Measurements from ENCODE around the gene FAH. TPM values are rescaled to one million over a fixed set of nuclear protein-coding genes. Genes with fewer than 3 reads are reported as not detected.
A peak's percentile ranks its signal among the peaks of the same experiment; 100 is the strongest.

FAH gene
- total and polyA plus RNA-seq, 12 donors: 14.5 to 65.1 (median 28.8) TPM

DNA sequence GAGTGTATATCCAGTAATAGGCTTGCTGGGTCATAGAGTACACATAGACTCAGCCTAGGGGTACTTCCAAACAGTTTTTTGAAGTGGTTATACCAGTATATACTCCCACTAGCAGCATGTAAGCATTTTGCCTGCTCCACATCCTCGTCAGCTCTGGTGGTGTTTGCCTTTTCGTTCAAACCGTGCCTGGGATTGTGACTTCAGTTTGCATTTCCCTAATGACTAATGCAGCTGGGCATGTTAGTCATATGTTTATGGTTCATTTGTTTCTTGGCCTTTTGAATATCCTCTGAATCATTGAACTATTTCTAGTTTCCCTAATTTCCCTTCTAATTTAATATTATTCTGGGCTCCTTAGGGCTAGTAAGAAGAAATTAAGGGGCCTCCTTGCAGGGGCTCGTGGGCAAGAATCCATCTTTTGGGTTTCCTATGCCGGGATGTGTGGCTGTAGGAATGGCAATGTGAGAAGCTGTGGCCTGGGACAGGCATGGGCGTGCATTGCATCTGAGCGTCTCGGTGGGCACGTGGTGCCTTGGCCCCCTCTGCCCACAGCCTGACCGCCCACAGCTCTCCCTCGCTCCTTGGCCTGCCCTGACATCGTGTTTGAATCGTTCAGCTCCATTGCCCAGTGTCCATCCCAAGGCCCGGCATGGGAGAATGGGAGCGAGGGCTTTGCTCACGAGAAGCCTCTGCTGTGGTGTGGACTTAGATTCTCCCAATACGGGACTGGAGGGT, 26.4 kb downstream of the FAH start:
- WGBS, 2 donors: 87 to 89% methylated on average over 17 of the region's 17 CpGs
- H3K4me3 ChIP-seq: no peak overlapping the region
- no peaks in the 10 kb centered on the region for H3K9me3 ChIP-seq
- no peak overlapping the region for H3K27ac ChIP-seq
- H3K27me3 ChIP-seq: no peaks in the 10 kb centered on the region
- no peak for DNase-seq
- TF ChIP-seq, protein P1, sequence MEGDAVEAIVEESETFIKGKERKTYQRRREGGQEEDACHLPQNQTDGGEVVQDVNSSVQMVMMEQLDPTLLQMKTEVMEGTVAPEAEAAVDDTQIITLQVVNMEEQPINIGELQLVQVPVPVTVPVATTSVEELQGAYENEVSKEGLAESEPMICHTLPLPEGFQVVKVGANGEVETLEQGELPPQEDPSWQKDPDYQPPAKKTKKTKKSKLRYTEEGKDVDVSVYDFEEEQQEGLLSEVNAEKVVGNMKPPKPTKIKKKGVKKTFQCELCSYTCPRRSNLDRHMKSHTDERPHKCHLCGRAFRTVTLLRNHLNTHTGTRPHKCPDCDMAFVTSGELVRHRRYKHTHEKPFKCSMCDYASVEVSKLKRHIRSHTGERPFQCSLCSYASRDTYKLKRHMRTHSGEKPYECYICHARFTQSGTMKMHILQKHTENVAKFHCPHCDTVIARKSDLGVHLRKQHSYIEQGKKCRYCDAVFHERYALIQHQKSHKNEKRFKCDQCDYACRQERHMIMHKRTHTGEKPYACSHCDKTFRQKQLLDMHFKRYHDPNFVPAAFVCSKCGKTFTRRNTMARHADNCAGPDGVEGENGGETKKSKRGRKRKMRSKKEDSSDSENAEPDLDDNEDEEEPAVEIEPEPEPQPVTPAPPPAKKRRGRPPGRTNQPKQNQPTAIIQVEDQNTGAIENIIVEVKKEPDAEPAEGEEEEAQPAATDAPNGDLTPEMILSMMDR (IDR thresholded peaks at IDR 0.05): no peak
- H3K4me1 ChIP-seq: peaks cover 0 to 26% (median 12%) of the 10 kb centered on the region in 9 donors
- ATAC-seq: no peak
- peaks cover 0 to 58% (median 0%) of the 10 kb centered on the region in 9 donors for H3K36me3 ChIP-seq
- intact Hi-C loops (cut with DNase I): loop anchor here in 4 of 10 donors (10.0 kb wide), 3 partner anchors 184 to 794 kb away; partner anchors contain the start of gene MTHFS (in 3 of the 4)

DNA sequence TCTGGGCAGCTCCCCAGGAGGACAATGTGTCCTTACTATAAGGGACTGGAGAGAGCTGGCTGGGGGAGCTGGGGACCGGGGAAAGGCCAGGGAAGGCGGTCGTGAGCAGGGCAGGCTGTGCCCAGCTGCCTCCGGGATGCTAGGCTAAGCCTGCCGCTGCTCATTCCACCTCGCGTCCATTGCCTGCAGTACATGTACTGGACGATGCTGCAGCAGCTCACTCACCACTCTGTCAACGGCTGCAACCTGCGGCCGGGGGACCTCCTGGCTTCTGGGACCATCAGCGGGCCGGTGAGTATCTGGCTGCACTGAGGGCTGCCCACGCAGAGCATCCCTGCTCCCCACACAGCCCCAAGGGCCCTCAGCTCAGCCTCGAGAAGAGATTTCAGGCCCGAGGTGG, 27.1 kb downstream of the FAH start:
- no peak overlapping the region for H3K27ac ChIP-seq
- no peak for ATAC-seq
- intact Hi-C loops (cut with DNase I): loop anchor here in 4 of 10 donors (10.0 kb wide), 3 partner anchors 185 to 795 kb away; partner anchors contain the start of gene MTHFS (in 3 of the 4)
- no peaks in the 10 kb centered on the region for H3K27me3 ChIP-seq
- peaks cover 0 to 23% (median 12%) of the 10 kb centered on the region in 9 donors for H3K4me1 ChIP-seq
- no peak for DNase-seq
- H3K4me3 ChIP-seq: no peak overlapping the region
- peaks cover 0 to 65% (median 0%) of the 10 kb centered on the region in 9 donors for H3K36me3 ChIP-seq
- WGBS, 2 donors: 82 to 91% methylated on average over 16 of the region's 16 CpGs
- H3K9me3 ChIP-seq: no peaks in the 10 kb centered on the region
- TF ChIP-seq, protein P1 (IDR thresholded peaks at IDR 0.05): no peak

DNA sequence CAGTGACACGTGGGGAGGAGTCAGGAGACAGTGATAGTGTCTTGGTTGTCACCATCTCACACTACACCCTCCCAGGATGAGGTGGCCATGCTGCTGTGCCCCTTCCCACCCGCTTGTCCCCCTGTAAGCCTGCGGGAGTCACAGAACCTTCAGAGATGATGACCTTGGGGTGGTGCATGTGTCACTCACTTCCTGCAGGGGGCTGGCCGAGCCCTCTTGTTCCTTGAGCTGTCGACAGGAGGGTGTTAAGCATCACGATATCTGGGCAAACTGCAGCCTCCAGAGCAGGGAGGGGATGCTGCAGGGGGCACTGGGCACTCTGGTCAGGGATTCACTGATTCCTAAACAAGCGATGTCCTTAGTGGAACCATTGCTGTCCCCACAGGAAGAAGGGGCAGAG, 27.7 kb downstream of the FAH start:
- TF ChIP-seq, protein P1 (IDR thresholded peaks at IDR 0.05): no peak
- Histone ChIP-seq H3K9me3 (no peaks in the 10 kb centered on the region), H3K4me1 (peaks cover 0 to 23% (median 12%) of the 10 kb centered on the region in 9 donors), H3K36me3 (peaks cover 0 to 66% (median 0%) of the 10 kb centered on the region in 9 donors), H3K27ac (no peak overlapping the region), H3K4me3 (no peak overlapping the region), H3K27me3 (no peaks in the 10 kb centered on the region)
- 74 to 80% methylated on average over 7 of the region's 7 CpGs for WGBS, 2 donors
- intact Hi-C loops (cut with DNase I): no loop called here
- peak in 1 of 8 donors; percentile 10 for ATAC-seq
- no peak for DNase-seq

DNA sequence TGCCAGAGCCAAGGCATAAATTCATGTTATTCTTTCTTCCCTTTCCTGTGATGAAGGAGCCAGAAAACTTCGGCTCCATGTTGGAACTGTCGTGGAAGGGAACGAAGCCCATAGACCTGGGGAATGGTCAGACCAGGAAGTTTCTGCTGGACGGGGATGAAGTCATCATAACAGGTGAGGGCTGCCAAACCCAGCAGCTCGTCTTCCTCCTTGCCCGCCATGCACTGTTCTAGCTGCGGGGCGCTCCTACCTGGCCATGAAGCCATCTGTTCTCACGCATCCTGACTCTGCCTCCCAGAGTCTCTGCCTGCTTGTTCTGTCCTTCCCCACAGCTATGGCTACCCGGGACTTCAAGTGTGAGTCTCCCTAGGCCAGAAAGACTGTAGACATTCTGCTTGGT, 28.2 kb downstream of the FAH start:
- DNase-seq (no peak), ATAC-seq (no peak)
- H3K27me3 ChIP-seq: no peaks in the 10 kb centered on the region
- peaks cover 0 to 70% (median 0%) of the 10 kb centered on the region in 9 donors for H3K36me3 ChIP-seq
- no peaks in the 10 kb centered on the region for H3K9me3 ChIP-seq
- H3K4me1 ChIP-seq: peaks cover 0 to 23% (median 12%) of the 10 kb centered on the region in 9 donors
- TF ChIP-seq, protein P1 (IDR thresholded peaks at IDR 0.05): no peak
- WGBS, 2 donors: 93 to 96% methylated on average over 10 of the region's 10 CpGs
- intact Hi-C loops (cut with DNase I): no loop called here
- H3K4me3 ChIP-seq: no peak overlapping the region
- no peak overlapping the region for H3K27ac ChIP-seq

All from heart right ventricle (tissue), 16 donors.